HepG2 (cell line): ENCODE measurements around the gene LASP1. TPM values are rescaled to one million over a fixed set of nuclear protein-coding genes. Genes with fewer than 3 reads are reported as not detected.

ENCODE experiments used
- ATAC-seq: fragments of 200-7000 bp; cut with Tn5 transposase; 3 replicates; pipeline ENCODE4 v1.9.1; 2020; ENCODE audit warnings: mild to moderate bottlenecking, moderate library complexity
- BruUV-seq: library from RNA; stranded (reverse); fragments of 400-500 nt; replicated peaks from 2 replicates; lab custom pipeline; 2021; lab: Mats Ljungman, UMichigan
- CTCF ChIA-PET: fragments of 300-600 bp; formaldehyde crosslinking; extraction: SDS; loops from one replicate; lab custom pipeline; 2021; ENCODE audit warnings: low total read pairs, inconsistent platforms, low intra/inter-chr PET ratio; lab: Yijun Ruan, JAX
- POLR2A ChIA-PET: fragments of 350-600 bp; sonication (Branson Sonifier 250); formaldehyde crosslinking; loops from one replicate; lab custom pipeline; 2020; ENCODE audit warnings: antibody characterized with exemption, inconsistent platforms; lab: Yijun Ruan, JAX
- DNase-seq: peaks from one replicate; pipeline ENCODE4 v3.0.0-alpha.2; 2015; ENCODE audit warnings: low spot score
- FAIRE-seq: peaks from 3 replicates; lab custom pipeline; 2011; peaks lifted over from hg19 to GRCh38; lab: Jason Lieb, UNC
- H2AFZ ChIP-seq: one replicate; pipeline ENCODE4 v1.6.1; 2011; ENCODE audit warnings: low read length, inconsistent platforms
- H3K27ac ChIP-seq: fragments of 300-600 bp; 3 replicates; pipeline ENCODE4 v1.8.0; 2011; ENCODE audit warnings: mixed run types, mild to moderate bottlenecking, mixed read lengths, low read length, inconsistent platforms; ENCODE audit not compliant: insufficient read depth; ENCODE audit errors: extremely low read length
- H3K27me3 ChIP-seq, 2 experiments: fragments of 200-600 bp in 1 of 2; 2 replicates in 1 of 2; 3 replicates in 1 of 2; pipeline versions ENCODE4 v1.6.0 to v1.8.0; 2011; ENCODE audit warnings: low read length in 2 of 2, mild to moderate bottlenecking in 2 of 2, moderate library complexity in 2 of 2, inconsistent platforms in 1 of 2; ENCODE audit not compliant: insufficient read depth in 2 of 2, control insufficient read depth in 1 of 2
- H3K36me3 ChIP-seq, 2 experiments: fragments of 200-600 bp in 1 of 2; replicated peaks in 1 of 2; 2 replicates in 1 of 2; 3 replicates in 1 of 2; pipeline versions ENCODE4 v1.5.1 to v1.8.0; 2011; ENCODE audit warnings: low read length in 2 of 2, inconsistent platforms in 1 of 2; ENCODE audit not compliant: insufficient read depth in 2 of 2, control insufficient read depth in 1 of 2
- H3K4me1 ChIP-seq: 2 replicates; pipeline ENCODE4 v1.5.1; 2012; ENCODE audit warnings: low read length, inconsistent platforms; ENCODE audit not compliant: insufficient read depth
- H3K4me2 ChIP-seq: 2 replicates; pipeline ENCODE4 v1.6.0; 2011; ENCODE audit warnings: low read depth, low read length, inconsistent platforms
- H3K4me3 ChIP-seq, 3 experiments: fragments of 200-600 bp in 1 of 3; sonication (generic), shearing (Covaris generic) in 1 of 3; replicated peaks in 1 of 3; 2 replicates each; pipeline ENCODE4 v1.5.1; 2011 to 2016; ENCODE audit warnings: low read length in 3 of 3, inconsistent platforms in 2 of 3, low read depth in 2 of 3, mild to moderate bottlenecking in 2 of 3, control low read depth in 1 of 3, mixed read lengths in 1 of 3; ENCODE audit not compliant: insufficient read depth in 1 of 3
- H3K79me2 ChIP-seq: one replicate; pipeline ENCODE4 v1.6.1; 2011; ENCODE audit warnings: low read length, inconsistent platforms; ENCODE audit not compliant: insufficient read depth
- H3K9ac ChIP-seq: 2 replicates; pipeline ENCODE4 v1.6.0; 2011; ENCODE audit warnings: mild to moderate bottlenecking, low read depth, low read length, inconsistent platforms; ENCODE audit not compliant: insufficient read depth
- H3K9me3 ChIP-seq: 2 replicates; pipeline ENCODE4 v1.5.1; 2012; ENCODE audit warnings: mild to moderate bottlenecking, low read length
- H4K20me1 ChIP-seq: 2 replicates; pipeline ENCODE4 v1.6.0; 2011; ENCODE audit warnings: inconsistent platforms, mild to moderate bottlenecking, low read length, moderate library complexity; ENCODE audit not compliant: insufficient read depth
- GABPA ChIP-seq, 2 experiments: IDR thresholded peaks; 2 replicates each; pipeline ENCODE4 v1.6.1; 2011 to 2016; ENCODE audit warnings: low read depth in 2 of 2, low read length in 1 of 2, missing biosample characterization in 1 of 2, missing genetic modification characterization in 1 of 2
- GATAD2A ChIP-seq: IDR thresholded peaks from 2 replicates; pipeline ENCODE4 v1.6.1; 2016
- MTF1 ChIP-seq: sonication (generic); formaldehyde crosslinking; IDR thresholded peaks from 2 replicates; pipeline ENCODE4 v1.5.0; 2020; ENCODE audit warnings: missing genetic modification reagents
- PTBP1 ChIP-seq: fragments of 200-400 bp; formaldehyde crosslinking; IDR thresholded peaks from 2 replicates; pipeline ENCODE4 v1.6.1; 2018; ENCODE audit warnings: low read length, low read depth; ENCODE audit not compliant: poor library complexity, severe bottlenecking
- REPIN1 ChIP-seq: sonication (generic); formaldehyde crosslinking; IDR thresholded peaks from 2 replicates; pipeline ENCODE4 v1.8.0; 2022; ENCODE audit warnings: missing genetic modification reagents, low read depth, mild to moderate bottlenecking, borderline replicate concordance
- REST ChIP-seq, 2 experiments: IDR thresholded peaks; 2 replicates each; pipeline ENCODE4 v1.6.1; 2011 to 2012; ENCODE audit warnings: low read length in 2 of 2, borderline replicate concordance in 1 of 2, low read depth in 1 of 2, mild to moderate bottlenecking in 1 of 2, moderate library complexity in 1 of 2
- SIX1 ChIP-seq: sonication (generic); formaldehyde crosslinking; IDR thresholded peaks from 2 replicates; pipeline ENCODE4 v1.4.0; 2020; ENCODE audit warnings: missing genetic modification reagents, borderline replicate concordance
- SP2 ChIP-seq: sonication (generic); formaldehyde crosslinking; IDR thresholded peaks from 2 replicates; pipeline ENCODE4 v1.5.1; 2020; ENCODE audit warnings: mild to moderate bottlenecking, missing genetic modification reagents
- SYNCRIP ChIP-seq: fragments of 200-400 bp; formaldehyde crosslinking; IDR thresholded peaks from 2 replicates; pipeline ENCODE4 v1.6.1; 2018; ENCODE audit warnings: mild to moderate bottlenecking, low read depth, low read length; ENCODE audit not compliant: insufficient read depth
- THYN1 ChIP-seq: sonication (generic); formaldehyde crosslinking; IDR thresholded peaks from 2 replicates; pipeline ENCODE4 v1.8.1; 2023; ENCODE audit warnings: low read depth, mild to moderate bottlenecking, moderate library complexity, missing genetic modification reagents, borderline replicate concordance
- YEATS4 ChIP-seq: sonication (generic); formaldehyde crosslinking; IDR thresholded peaks from 2 replicates; pipeline ENCODE4 v1.4.0; 2020; ENCODE audit warnings: missing genetic modification reagents, borderline replicate concordance
- ZBTB26 ChIP-seq: IDR thresholded peaks from 2 replicates; pipeline ENCODE4 v1.6.1; 2016; ENCODE audit warnings: missing compliant biosample characterization, missing genetic modification reagents, borderline replicate concordance
- ZNF547 ChIP-seq: sonication (generic); formaldehyde crosslinking; IDR thresholded peaks from 2 replicates; pipeline ENCODE4 v1.5.1; 2020; ENCODE audit warnings: mild to moderate bottlenecking, missing genetic modification reagents
- ZNF674 ChIP-seq: sonication (generic); formaldehyde crosslinking; IDR thresholded peaks from 2 replicates; pipeline ENCODE4 v1.5.0; 2020; ENCODE audit warnings: low read depth, mild to moderate bottlenecking, missing genetic modification reagents
- WGBS: methylation state at CpG from one replicate; pipeline ENCODE4 v1.1.6; 2017; ENCODE audit warnings: low lambda C conversion rate; 5-methylcytosine and 5-hydroxymethylcytosine counted together
- in situ Hi-C: cut with HindIII; loops from 2 replicates; pipeline ENCODE4 v1.10.0; 2017; ENCODE audit warnings: low pct_unique_long_range_greater_than_20kb; ENCODE audit not compliant: extremely low pct_ligation_motif_present
- intact Hi-C: fragments of 100-400 bp; cut with micrococcal nuclease; formaldehyde crosslinking; loops from one replicate; pipeline ENCODE4 v1.10.0; 2022; ENCODE audit not compliant: unreplicated experiment
- polyA plus RNA-seq, 8 experiments: library from polyadenylated mRNA; depleted of rRNA in 3 of 8; stranded (reverse) in 7 of 8; unstranded in 1 of 8; fragments of >200 nt; fragmentation: Illumina TruSeq in 4 of 8; extraction: Trizol in 4 of 8; gene quantifications; 2 replicates each; pipeline versions ENCODE4 v1.2.1 to v1.2.3, GENCODE V29; 2011 to 2016; ENCODE audit warnings: low read depth in 4 of 8, missing spikeins in 1 of 8, mixed read lengths in 1 of 8; ENCODE audit not compliant: insufficient read depth in 1 of 8
- total RNA-seq, 5 experiments: library from RNA; depleted of rRNA; stranded (reverse); fragments of >200 nt; fragmentation: Illumina TruSeq; extraction: Trizol; gene quantifications; 2 replicates each; pipeline ENCODE4 v1.2.3, GENCODE V29; 2016; ENCODE audit warnings: low read depth in 1 of 5
- TF ChIP-seq, protein P1 (sequence below): sonication (generic); formaldehyde crosslinking; IDR thresholded peaks from 2 replicates; pipeline ENCODE4 v1.4.0; 2020; ENCODE audit warnings: missing genetic modification reagents
- TF ChIP-seq, protein P2 (sequence below): sonication (generic); formaldehyde crosslinking; IDR thresholded peaks from 2 replicates; pipeline ENCODE4 v1.5.0; 2020; ENCODE audit warnings: mild to moderate bottlenecking, missing genetic modification reagents

Gene LASP1
- total and polyA plus RNA-seq, 2 of the 13 experiments (the other 11 are each of a cell fraction or from before 2014, with no cell fraction given): 70.1 to 97.0 TPM

DNA sequence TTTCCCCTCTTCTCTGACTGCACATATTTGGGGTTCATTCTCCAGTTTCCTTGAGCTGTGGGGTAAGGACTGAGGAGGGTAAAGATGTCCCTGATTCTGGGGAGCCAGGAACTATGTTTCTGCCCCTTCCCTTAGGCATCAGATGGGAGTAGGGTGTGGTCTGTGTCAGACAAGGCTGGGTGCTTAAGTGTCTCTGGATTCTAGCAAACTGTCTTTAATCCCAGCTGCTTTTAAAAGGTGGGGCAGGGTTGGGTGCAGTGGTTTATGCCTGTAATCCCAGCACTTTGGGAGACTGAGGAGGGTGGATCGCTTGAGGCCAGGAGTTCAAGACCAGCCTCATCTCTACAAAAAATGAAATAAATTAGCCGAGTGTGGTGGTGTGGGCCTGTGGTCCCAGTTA, 13.0 kb downstream of the LASP1 start:
- Histone ChIP-seq H3K9me3 (no peaks in the 10 kb centered on the region), H3K4me3 (no peak overlapping the region), H3K79me2 (peaks cover 69% of the 10 kb centered on the region), H4K20me1 (peaks cover 58% of the 10 kb centered on the region), H3K9ac (no peak overlapping the region), H3K4me1 (peaks cover 66% of the 10 kb centered on the region), H3K36me3 (peaks cover 66 to 89% of the 10 kb centered on the region in 2 experiments), H2AFZ (no peak overlapping the region), H3K27me3 (no peaks in the 10 kb centered on the region), H3K27ac (no peak overlapping the region), H3K4me2 (no peak overlapping the region)
- 97% methylated on average over 2 of the region's 2 CpGs for WGBS
- ChIA-PET POLR2A (interaction anchor here (3.8 kb wide), 1 partner anchor 13 kb away, joined by 24 read pairs; the partner anchor contains the start of gene LASP1), CTCF (no interaction called here)
- no TSS peak for BruUV-seq
- FAIRE-seq: no peak
- no peak for DNase-seq
- intact Hi-C loops (no loop called here), in situ Hi-C loops (no loop called here)
- ATAC-seq: no peak
- TF ChIP-seq REPIN1 (CRISPR knock-in tag) (no peak), SIX1 (CRISPR knock-in tag) (no peak), REST (IDR thresholded peaks at IDR 0.05; ENCODE audit: borderline replicate concordance in 1 of 2, low read depth in 1 of 2, low read length in 2 of 2) (no peak), THYN1 (no peak), ZBTB26 (no peak), ZNF547 (CRISPR knock-in tag) (no peak), YEATS4 (CRISPR knock-in tag) (no peak), MTF1 (no peak), GATAD2A (CRISPR knock-in tag) (no peak), SP2 (no peak), SYNCRIP (no peak), ZNF674 (no peak), PTBP1 (no peak), GABPA (IDR thresholded peaks at IDR 0.05; ENCODE audit: low read depth, low read length) (no peak), GABPA (CRISPR knock-in tag; IDR thresholded peaks at IDR 0.05; ENCODE audit: low read depth) (no peak)
- TF ChIP-seq, protein P1, sequence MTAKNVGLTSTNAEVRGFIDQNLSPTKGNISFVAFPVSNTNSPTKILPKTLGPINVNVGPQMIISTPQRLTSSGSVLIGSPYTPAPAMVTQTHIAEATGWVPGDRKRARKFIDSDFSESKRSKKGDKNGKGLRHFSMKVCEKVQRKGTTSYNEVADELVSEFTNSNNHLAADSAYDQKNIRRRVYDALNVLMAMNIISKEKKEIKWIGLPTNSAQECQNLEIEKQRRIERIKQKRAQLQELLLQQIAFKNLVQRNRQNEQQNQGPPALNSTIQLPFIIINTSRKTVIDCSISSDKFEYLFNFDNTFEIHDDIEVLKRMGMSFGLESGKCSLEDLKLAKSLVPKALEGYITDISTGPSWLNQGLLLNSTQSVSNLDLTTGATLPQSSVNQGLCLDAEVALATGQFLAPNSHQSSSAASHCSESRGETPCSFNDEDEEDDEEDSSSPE (CRISPR knock-in tag): no peak
- TF ChIP-seq, protein P2, sequence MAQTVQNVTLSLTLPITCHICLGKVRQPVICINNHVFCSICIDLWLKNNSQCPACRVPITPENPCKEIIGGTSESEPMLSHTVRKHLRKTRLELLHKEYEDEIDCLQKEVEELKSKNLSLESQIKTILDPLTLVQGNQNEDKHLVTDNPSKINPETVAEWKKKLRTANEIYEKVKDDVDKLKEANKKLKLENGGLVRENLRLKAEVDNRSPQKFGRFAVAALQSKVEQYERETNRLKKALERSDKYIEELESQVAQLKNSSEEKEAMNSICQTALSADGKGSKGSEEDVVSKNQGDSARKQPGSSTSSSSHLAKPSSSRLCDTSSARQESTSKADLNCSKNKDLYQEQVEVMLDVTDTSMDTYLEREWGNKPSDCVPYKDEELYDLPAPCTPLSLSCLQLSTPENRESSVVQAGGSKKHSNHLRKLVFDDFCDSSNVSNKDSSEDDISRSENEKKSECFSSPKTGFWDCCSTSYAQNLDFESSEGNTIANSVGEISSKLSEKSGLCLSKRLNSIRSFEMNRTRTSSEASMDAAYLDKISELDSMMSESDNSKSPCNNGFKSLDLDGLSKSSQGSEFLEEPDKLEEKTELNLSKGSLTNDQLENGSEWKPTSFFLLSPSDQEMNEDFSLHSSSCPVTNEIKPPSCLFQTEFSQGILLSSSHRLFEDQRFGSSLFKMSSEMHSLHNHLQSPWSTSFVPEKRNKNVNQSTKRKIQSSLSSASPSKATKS (CRISPR knock-in tag): no peak
